Trophoblast cell (in vitro differentiated cells and primary cell): ENCODE results near the gene NSF.
"Not testable (repeated sequence)": the region's sequence is repeated elsewhere in the genome, so short reads cannot be mapped to it uniquely, and the experiment has no call there.

Source experiments
- DNase-seq, 2 donors: peaks; one replicate each; pipeline ENCODE4 v3.0.0-alpha.2; 2016
- H2AFZ ChIP-seq: 2 replicates; pipeline ENCODE4 v1.6.1; 2013; ENCODE audit warnings: low read length, moderate library complexity, mild to moderate bottlenecking; ENCODE audit not compliant: insufficient read depth, poor library complexity
- H2AK5ac ChIP-seq: 2 replicates; pipeline ENCODE4 v1.6.1; 2013; ENCODE audit warnings: mild to moderate bottlenecking, low read length
- H2BK120ac ChIP-seq: 2 replicates; pipeline ENCODE4 v1.6.1; 2013; ENCODE audit warnings: low read length, mild to moderate bottlenecking, moderate library complexity; ENCODE audit not compliant: insufficient read depth, poor library complexity
- H2BK12ac ChIP-seq: 2 replicates; pipeline ENCODE4 v1.6.1; 2013; ENCODE audit warnings: mild to moderate bottlenecking, low read length, moderate library complexity
- H2BK5ac ChIP-seq: 2 replicates; pipeline ENCODE4 v1.6.1; 2013; ENCODE audit warnings: low read length, low read depth, moderate library complexity, mild to moderate bottlenecking; ENCODE audit not compliant: poor library complexity
- H3K14ac ChIP-seq: 2 replicates; pipeline ENCODE4 v1.6.1; 2013; ENCODE audit warnings: mild to moderate bottlenecking, low read length
- H3K18ac ChIP-seq: 2 replicates; pipeline ENCODE4 v1.6.1; 2013; ENCODE audit warnings: mild to moderate bottlenecking, low read length
- H3K23ac ChIP-seq: 2 replicates; pipeline ENCODE4 v1.6.1; 2013; ENCODE audit warnings: low read length
- H3K27ac ChIP-seq: 2 replicates; pipeline ENCODE4 v1.5.1; 2013; ENCODE audit warnings: low read depth, mild to moderate bottlenecking, inconsistent platforms, low read length, moderate library complexity
- H3K27me3 ChIP-seq: 2 replicates; pipeline ENCODE4 v1.6.1; 2013; ENCODE audit warnings: inconsistent platforms, mild to moderate bottlenecking, low read length, moderate library complexity; ENCODE audit not compliant: insufficient read depth
- H3K36me3 ChIP-seq, 2 experiments: 1 replicate in 1 of 2; 2 replicates in 1 of 2; pipeline ENCODE4 v1.6.1; 2013; ENCODE audit warnings: low read length in 2 of 2, mild to moderate bottlenecking in 2 of 2, moderate library complexity in 1 of 2; ENCODE audit not compliant: insufficient read depth in 2 of 2, control insufficient read depth in 1 of 2
- H3K4ac ChIP-seq: 2 replicates; pipeline ENCODE4 v1.6.1; 2013; ENCODE audit warnings: low read depth, mild to moderate bottlenecking, low read length, moderate library complexity
- H3K4me1 ChIP-seq, 2 experiments: 1 replicate in 1 of 2; 2 replicates in 1 of 2; pipeline ENCODE4 v1.6.1; 2013; ENCODE audit warnings: low read length in 2 of 2, mild to moderate bottlenecking in 2 of 2, moderate library complexity in 1 of 2; ENCODE audit not compliant: insufficient read depth in 2 of 2, control insufficient read depth in 1 of 2
- H3K4me2 ChIP-seq: 2 replicates; pipeline ENCODE4 v1.6.1; 2013; ENCODE audit warnings: inconsistent platforms, mild to moderate bottlenecking, low read length, moderate library complexity
- H3K4me3 ChIP-seq: 2 replicates; pipeline ENCODE4 v1.5.1; 2013; ENCODE audit warnings: mild to moderate bottlenecking, low read depth, low read length, inconsistent platforms
- H3K79me1 ChIP-seq: one replicate; pipeline ENCODE4 v1.6.1; 2013; ENCODE audit warnings: low read length
- H3K79me2 ChIP-seq: 2 replicates; pipeline ENCODE4 v1.6.1; 2013; ENCODE audit warnings: low read length, mild to moderate bottlenecking; ENCODE audit not compliant: control insufficient read depth, insufficient read depth, poor library complexity
- H3K9ac ChIP-seq: 2 replicates; pipeline ENCODE4 v1.6.1; 2013; ENCODE audit warnings: mild to moderate bottlenecking, low read length
- H3K9me3 ChIP-seq: 2 replicates; pipeline ENCODE4 v1.6.1; 2013; ENCODE audit warnings: low read depth, mild to moderate bottlenecking, control low read depth, inconsistent platforms, low read length; ENCODE audit not compliant: insufficient read depth
- H4K12ac ChIP-seq: 2 replicates; pipeline ENCODE4 v1.6.1; 2013; ENCODE audit warnings: low read depth, mild to moderate bottlenecking, low read length, moderate library complexity
- H4K8ac ChIP-seq: 2 replicates; pipeline ENCODE4 v1.6.1; 2013; ENCODE audit warnings: low read depth, mild to moderate bottlenecking, low read length, moderate library complexity
- H4K91ac ChIP-seq: one replicate; pipeline ENCODE4 v1.6.1; 2013; ENCODE audit warnings: low read depth, mild to moderate bottlenecking, low read length, moderate library complexity
- WGBS: extraction: QIAGEN DNeasy Blood & Tissue Kit; methylation state at CpG from one replicate; pipeline ENCODE4 v1.1.7; 2013; ENCODE audit warnings: missing lambda C conversion rate; ENCODE audit not compliant: insufficient read length, insufficient coverage; ENCODE audit errors: extremely low coverage; 5-methylcytosine and 5-hydroxymethylcytosine counted together

The NSF gene

GRCh38 chr17:46580082-46580481, 10.4 kb upstream of the NSF start:
- not testable (repeated sequence) for H3K9me3 ChIP-seq, H2AK5ac ChIP-seq, H3K4me3 ChIP-seq, H2BK12ac ChIP-seq, H4K91ac ChIP-seq, H3K36me3 ChIP-seq, H2BK5ac ChIP-seq, H3K23ac ChIP-seq, H3K4ac ChIP-seq, H3K27ac ChIP-seq, DNase-seq, H3K79me2 ChIP-seq, H3K79me1 ChIP-seq, H3K4me1 ChIP-seq, H2AFZ ChIP-seq, H3K27me3 ChIP-seq, H3K18ac ChIP-seq, H3K14ac ChIP-seq, H2BK120ac ChIP-seq, H3K4me2 ChIP-seq, H4K12ac ChIP-seq, H4K8ac ChIP-seq, H3K9ac ChIP-seq
- WGBS, result no CpG with 5 or more reads among the region's 18 CpGs

GRCh38 chr17:46585444-46585843, 5.0 kb upstream of the NSF start:
- not testable (repeated sequence) for H3K23ac ChIP-seq, DNase-seq

GRCh38 chr17:46591332-46591731, 863 bp downstream of the NSF start:
- not testable (repeated sequence) for H2BK120ac ChIP-seq, H3K27me3 ChIP-seq, H3K4ac ChIP-seq, H3K14ac ChIP-seq, H2AK5ac ChIP-seq, H4K91ac ChIP-seq, H3K4me2 ChIP-seq, H3K23ac ChIP-seq, H3K9me3 ChIP-seq, H2BK12ac ChIP-seq, H3K27ac ChIP-seq, H2AFZ ChIP-seq, DNase-seq, H3K4me1 ChIP-seq, H3K9ac ChIP-seq, H3K79me1 ChIP-seq, H2BK5ac ChIP-seq, H3K36me3 ChIP-seq, H4K12ac ChIP-seq, H3K18ac ChIP-seq, H4K8ac ChIP-seq, H3K4me3 ChIP-seq, H3K79me2 ChIP-seq
- no CpG with 5 or more reads among the region's 7 CpGs for WGBS

More at GRCh38 chr17:46585444-46585843, 5.0 kb upstream of the NSF start:
- H2BK5ac ChIP-seq, H3K27me3 ChIP-seq, H3K4me3 ChIP-seq, H3K9ac ChIP-seq, H2AFZ ChIP-seq, H3K27ac ChIP-seq, H4K12ac ChIP-seq, H2BK120ac ChIP-seq, H3K36me3 ChIP-seq, H3K4me2 ChIP-seq, H2BK12ac ChIP-seq, H3K9me3 ChIP-seq, H3K4ac ChIP-seq, H3K18ac ChIP-seq, H3K79me1 ChIP-seq, H4K8ac ChIP-seq, H3K14ac ChIP-seq, H3K4me1 ChIP-seq, H2AK5ac ChIP-seq, H4K91ac ChIP-seq, H3K79me2 ChIP-seq: not testable (repeated sequence)
- no CpG with 5 or more reads among the region's 3 CpGs for WGBS

- not testable (repeated sequence) for H3K9ac ChIP-seq, H2BK12ac ChIP-seq, H2BK5ac ChIP-seq, H3K9me3 ChIP-seq, H4K8ac ChIP-seq, DNase-seq, H3K4ac ChIP-seq, H2AFZ ChIP-seq, H3K18ac ChIP-seq, H2AK5ac ChIP-seq, H4K91ac ChIP-seq, H3K4me3 ChIP-seq, H3K79me1 ChIP-seq, H3K27ac ChIP-seq, H3K27me3 ChIP-seq, H2BK120ac ChIP-seq, H3K79me2 ChIP-seq, H3K4me1 ChIP-seq, H3K4me2 ChIP-seq, H3K36me3 ChIP-seq, H4K12ac ChIP-seq, H3K23ac ChIP-seq, H3K14ac ChIP-seq
- WGBS, result no CpG with 5 or more reads among the region's 3 CpGs
These were observed 8.0 kb downstream of the NSF start for GRCh38 chr17:46598344-46598931.
